Astrocyte of the spinal cord (primary cell): Measurements from ENCODE around the gene PRG3.
"Not testable (repeated sequence)": the region's sequence is repeated elsewhere in the genome, so short reads cannot be mapped to it uniquely, and the experiment has no call there.

Experiments
- DNase-seq: peaks from one replicate; pipeline ENCODE4 v3.0.0; 2011; ENCODE audit warnings: low read depth, low spot score
- H3K4me3 ChIP-seq: 2 replicates; pipeline ENCODE4 v1.5.1; 2011; ENCODE audit warnings: low read depth, mild to moderate bottlenecking, low read length, moderate library complexity
- in situ Hi-C: cut with HindIII; loops from 2 replicates; pipeline ENCODE4 v1.10.0; 2017; ENCODE audit warnings: low sequenced_read_pairs
- TF ChIP-seq, protein P1 (sequence below): IDR thresholded peaks from 2 replicates; pipeline ENCODE4 v1.5.1; 2012; ENCODE audit warnings: low read depth, mild to moderate bottlenecking, low read length, inconsistent platforms

Gene PRG3

DNA sequence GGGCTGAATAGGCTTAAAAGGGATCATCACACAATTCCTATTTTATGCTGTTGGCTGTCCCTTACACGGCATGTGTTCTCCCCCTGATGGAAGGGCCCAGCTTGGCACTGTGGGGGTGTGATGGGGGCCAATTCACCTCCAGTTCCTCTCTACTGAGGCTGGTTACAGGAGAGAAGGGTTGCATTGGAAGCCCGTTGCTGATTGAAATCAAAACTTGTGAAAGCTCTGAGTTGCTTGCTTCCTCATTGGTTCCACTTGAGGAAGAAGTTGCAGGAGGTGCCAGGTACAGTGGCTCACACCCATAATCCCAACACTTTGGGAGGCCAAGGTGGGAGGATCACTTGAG is 22.8 kb upstream of the PRG3 start:
- no peak overlapping the region for H3K4me3 ChIP-seq
- TF ChIP-seq, protein P1, sequence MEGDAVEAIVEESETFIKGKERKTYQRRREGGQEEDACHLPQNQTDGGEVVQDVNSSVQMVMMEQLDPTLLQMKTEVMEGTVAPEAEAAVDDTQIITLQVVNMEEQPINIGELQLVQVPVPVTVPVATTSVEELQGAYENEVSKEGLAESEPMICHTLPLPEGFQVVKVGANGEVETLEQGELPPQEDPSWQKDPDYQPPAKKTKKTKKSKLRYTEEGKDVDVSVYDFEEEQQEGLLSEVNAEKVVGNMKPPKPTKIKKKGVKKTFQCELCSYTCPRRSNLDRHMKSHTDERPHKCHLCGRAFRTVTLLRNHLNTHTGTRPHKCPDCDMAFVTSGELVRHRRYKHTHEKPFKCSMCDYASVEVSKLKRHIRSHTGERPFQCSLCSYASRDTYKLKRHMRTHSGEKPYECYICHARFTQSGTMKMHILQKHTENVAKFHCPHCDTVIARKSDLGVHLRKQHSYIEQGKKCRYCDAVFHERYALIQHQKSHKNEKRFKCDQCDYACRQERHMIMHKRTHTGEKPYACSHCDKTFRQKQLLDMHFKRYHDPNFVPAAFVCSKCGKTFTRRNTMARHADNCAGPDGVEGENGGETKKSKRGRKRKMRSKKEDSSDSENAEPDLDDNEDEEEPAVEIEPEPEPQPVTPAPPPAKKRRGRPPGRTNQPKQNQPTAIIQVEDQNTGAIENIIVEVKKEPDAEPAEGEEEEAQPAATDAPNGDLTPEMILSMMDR: no peak
- no peak for DNase-seq
- in situ Hi-C loops: no loop called here

DNA sequence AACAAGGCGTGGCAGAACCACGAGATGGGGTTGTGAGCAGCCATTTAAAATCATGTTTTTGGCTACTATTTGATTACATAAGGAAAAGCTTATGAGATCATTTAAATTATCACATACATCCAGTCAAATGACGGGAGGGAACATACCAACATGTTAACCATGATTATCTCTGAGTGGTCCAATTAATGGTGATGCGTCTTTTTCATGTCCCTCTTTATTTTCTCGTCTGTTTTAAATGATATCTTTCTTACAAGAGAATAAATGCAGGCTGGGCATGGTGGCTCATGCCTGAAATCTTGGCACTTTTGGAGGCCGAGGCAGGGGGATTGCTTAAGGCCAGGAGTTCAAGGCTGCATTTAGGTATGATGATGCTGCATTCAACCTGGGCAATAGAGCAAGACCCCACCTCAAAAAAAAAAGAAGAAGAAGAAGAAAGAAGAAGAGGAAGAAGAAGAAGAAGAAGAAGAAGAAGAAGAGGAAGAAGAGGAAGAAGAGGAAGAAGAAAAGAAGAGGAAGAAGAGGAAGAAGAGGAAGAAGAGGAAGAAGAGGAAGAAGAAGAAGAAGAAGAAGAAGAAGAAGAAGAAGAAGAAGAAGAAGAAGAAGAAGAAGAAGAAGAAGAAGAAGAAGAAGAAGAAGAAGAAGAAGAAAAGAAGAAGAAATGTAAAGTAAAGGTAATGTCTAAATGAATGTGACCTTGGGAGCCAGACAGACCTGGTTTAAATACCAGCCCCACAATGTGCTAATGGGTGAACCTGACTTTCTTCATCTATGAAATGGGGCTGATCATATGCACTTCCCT is 22.3 kb upstream of the PRG3 start:
- H3K4me3 ChIP-seq, DNase-seq, in situ Hi-C loops: not testable (repeated sequence)

DNA sequence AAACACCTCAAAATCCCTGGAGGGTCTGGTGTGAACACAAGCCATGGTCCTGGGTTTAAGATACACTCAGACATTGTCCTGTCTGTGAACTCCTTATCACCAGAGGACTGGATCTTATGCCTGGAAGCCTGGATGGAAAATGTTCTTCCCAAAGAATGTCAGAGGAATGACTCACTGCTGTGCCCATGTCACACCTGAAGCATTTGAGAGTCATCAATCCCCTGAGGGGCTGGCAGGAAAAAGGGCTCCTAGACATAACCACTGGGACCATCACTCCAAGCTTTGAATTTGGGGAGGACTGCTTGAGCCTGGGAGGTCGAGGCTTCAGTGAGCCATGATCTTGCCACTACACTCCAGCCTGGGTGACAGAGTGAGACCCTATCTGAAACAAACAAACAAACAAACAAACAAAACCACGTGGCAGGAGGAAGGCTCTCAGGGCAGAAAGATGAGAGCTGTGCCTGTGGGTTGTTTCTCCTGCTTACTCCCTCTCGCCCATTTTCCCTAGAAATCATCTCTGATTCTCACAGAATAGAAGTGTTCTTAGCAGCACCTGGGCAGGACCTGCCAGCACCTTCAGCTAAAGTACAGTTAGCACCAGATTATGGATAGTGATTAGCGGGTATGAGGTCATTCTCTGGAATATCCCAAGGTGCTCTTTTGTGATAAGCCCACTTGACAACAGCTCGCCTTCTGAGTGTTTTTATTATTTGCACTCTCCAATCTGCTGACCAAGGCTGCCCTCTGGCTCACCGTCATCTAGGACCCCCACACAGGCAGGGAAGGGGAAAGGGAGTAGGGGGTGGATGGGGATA is 21.4 kb upstream of the PRG3 start:
- in situ Hi-C loops: no loop called here
- DNase-seq: no peak
- TF ChIP-seq, protein P1: no peak
- no peak overlapping the region for H3K4me3 ChIP-seq

DNA sequence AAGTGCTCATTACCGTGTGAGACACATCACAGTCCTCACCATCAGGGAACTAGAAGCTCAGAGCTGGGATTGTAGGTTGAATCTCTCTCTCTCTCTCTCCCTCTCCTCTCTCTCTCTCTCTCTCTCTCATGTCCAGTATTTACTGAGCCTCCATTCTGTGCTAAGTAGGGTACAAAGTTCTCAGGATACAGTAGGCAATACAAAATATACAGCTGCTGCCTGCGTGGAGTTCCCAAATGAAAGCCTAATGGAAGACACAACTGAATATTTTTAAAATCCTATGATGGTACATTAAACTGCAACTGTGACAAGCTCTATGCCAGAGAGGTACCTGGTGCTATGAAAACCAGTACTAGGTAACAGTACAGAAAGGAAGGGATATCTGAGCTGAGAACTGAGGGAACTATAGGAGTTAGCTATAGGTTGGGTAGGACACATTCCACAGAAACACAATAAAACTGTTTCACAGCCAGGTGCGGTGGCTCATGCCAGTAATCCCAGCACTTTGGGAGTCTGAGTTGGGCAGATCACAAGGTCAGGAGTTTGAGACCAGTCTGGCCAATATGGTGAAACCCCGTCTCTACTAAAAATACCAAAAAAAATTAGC is 19.1 kb upstream of the PRG3 start:
- no peak overlapping the region for H3K4me3 ChIP-seq
- in situ Hi-C loops: no loop called here
- TF ChIP-seq, protein P1: no peak
- no peak for DNase-seq

DNA sequence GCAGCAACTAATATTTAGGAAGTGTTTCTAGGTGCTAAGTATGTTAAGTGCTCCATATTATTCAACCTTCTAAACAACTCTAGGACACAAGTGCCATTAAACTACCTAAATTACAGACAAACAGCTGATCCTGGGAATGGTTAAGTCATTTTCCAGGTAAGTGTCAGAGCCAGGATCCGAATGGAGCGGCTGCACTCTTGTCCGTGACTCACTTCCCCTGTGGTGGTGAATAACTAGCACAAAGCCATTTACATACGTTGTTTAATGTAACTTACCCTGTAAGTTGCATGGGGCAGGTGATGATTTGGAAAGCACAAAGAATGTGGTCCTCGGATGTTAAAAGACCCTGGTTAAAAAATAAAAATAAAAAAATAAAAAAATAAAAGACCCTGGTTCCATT is 18.3 kb upstream of the PRG3 start:
- H3K4me3 ChIP-seq: no peak overlapping the region
- peak; percentile 52 for DNase-seq
- in situ Hi-C loops: no loop called here
- TF ChIP-seq, protein P1: no peak

DNA sequence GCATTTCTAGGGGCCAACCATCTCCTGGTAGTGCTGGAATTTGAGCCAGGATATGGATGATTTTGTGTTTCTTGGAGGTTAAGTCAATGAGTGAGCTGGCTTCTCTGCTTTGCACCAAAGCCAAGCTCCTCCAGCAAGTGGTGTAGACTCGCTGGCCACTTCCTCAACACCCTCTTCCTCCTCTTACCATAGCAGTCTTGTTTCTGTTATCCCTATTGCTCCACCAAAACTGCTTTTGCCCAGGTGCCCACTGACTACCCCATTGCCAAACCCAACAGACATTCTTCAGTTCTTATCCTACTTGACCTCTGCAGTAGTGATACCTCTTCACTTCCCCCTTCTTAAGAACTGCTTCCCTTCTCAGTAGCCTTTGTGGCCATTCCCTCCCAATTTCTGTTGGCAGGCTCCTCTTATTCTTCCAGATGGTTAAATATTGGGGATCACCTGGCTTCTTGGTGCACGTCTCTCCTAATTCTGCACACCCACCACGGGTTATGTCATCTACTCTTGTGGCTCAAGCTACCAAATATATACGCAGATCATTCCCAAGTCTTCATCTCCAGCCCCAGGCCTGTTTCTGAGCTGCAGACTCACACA is 16.5 kb upstream of the PRG3 start:
- DNase-seq: no peak
- TF ChIP-seq, protein P1: no peak
- H3K4me3 ChIP-seq: no peak overlapping the region
- in situ Hi-C loops: no loop called here
